OCI-LY7 (cell line): Measurements from ENCODE around the gene PRR5L.

Source experiments
- CTCF ChIP-seq: fragments of 200-600 bp; sonication (generic); conservative IDR thresholded peaks from 2 replicates; pipeline ENCODE4 v1.5.1; 2014; ENCODE audit warnings: mild to moderate bottlenecking, antibody characterized with exemption, low read length, moderate library complexity, mixed read lengths
- EZH2phosphoT487 ChIP-seq: fragments of 200-600 bp; sonication (generic); IDR thresholded peaks from 2 replicates; pipeline ENCODE4 v1.6.1; 2018; ENCODE audit warnings: low read depth, borderline replicate concordance, mild to moderate bottlenecking, mixed run types, antibody characterized with exemption, low read length, moderate library complexity, mixed read lengths

GRCh38 chr11:36431429-36432092 is 135.5 kb downstream of the PRR5L start:
- TF ChIP-seq CTCF (no peak), EZH2phosphoT487 (no peak)
